ENCODE results near the gene APCS. TPM values are rescaled to one million over a fixed set of nuclear protein-coding genes. Genes with fewer than 3 reads are reported as not detected.

APCS gene
- total and polyA plus RNA-seq, 2 of the 13 experiments (the other 11 are each of a cell fraction or from before 2014, with no cell fraction given), result not detected

DNA sequence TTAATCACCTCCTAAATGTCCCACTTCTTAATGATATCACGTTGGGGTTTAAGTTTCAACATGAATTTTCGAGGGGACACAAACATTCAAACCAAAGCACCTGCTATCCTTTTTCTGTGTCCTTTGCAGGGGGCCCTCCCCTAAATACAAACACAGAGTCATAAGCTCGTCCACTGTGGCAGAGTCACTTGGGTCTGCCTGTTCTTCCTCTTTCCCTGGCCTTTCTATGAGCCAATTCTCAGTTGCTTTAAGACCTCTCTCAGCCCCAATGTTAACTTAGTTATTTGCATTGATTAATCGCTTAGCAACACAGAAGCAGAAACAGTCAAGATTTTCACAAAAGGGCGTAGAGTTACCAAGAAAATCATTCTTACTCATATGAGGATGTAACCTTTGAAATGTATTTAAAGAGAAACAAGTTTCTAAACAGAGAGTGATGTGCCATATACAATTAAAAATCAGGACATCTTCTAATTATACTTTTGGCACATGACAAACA is 14.9 kb downstream of the APCS start:
- in situ Hi-C loops (cut with HindIII; ENCODE audit: extremely low pct_ligation_motif_present, low pct_unique_long_range_greater_than_20kb) (no loop called here), intact Hi-C loops (cut with micrococcal nuclease; ENCODE audit: unreplicated experiment) (loop anchor here (10.0 kb wide), 1 partner anchor 478 kb away; no protein-coding TSS in a partner anchor)
- Histone ChIP-seq H2AFZ (ENCODE audit: low read length) (no peak overlapping the region), H3K36me3 (replicated peaks in 1 of 2; ENCODE audit: control insufficient read depth in 1 of 2, insufficient read depth in 2 of 2, low read length in 2 of 2) (no peaks in the 10 kb centered on the region), H3K9me3 (ENCODE audit: low read length) (peaks cover 32% of the 10 kb centered on the region; the same call in 1 of the 2 replicates), H3K9ac (ENCODE audit: insufficient read depth, low read depth, low read length) (no peak overlapping the region), H4K20me1 (ENCODE audit: insufficient read depth, low read length) (no peaks in the 10 kb centered on the region), H3K4me2 (ENCODE audit: low read depth, low read length) (no peak overlapping the region), H3K27me3 (ENCODE audit: control insufficient read depth in 1 of 2, insufficient read depth in 2 of 2, low read length in 2 of 2) (no peaks in the 10 kb centered on the region), H3K4me1 (ENCODE audit: insufficient read depth, low read length) (no peaks in the 10 kb centered on the region), H3K79me2 (ENCODE audit: insufficient read depth, low read length) (no peaks in the 10 kb centered on the region), H3K4me3 (replicated peaks in 1 of 3; ENCODE audit: insufficient read depth in 1 of 3, low read depth in 2 of 3, low read length in 3 of 3) (no peak overlapping the region), H3K27ac (ENCODE audit: extremely low read length, insufficient read depth, low read length) (no peak overlapping the region)
- ChIA-PET CTCF (ENCODE audit: low intra/inter-chr PET ratio, low total read pairs) (no interaction called here), POLR2A (no interaction called here)
- no peak for FAIRE-seq
- no TSS peak for BruUV-seq (replicated peaks)
- 8% methylated on average over 5 of the region's 5 CpGs for WGBS (ENCODE audit: low lambda C conversion rate)
- no peak for DNase-seq (ENCODE audit: low spot score)
- ATAC-seq, result no peak
- TF ChIP-seq HDAC2 (CRISPR knock-in tag; IDR thresholded peaks at IDR 0.05) (no peak), ZNF775 (CRISPR knock-in tag; IDR thresholded peaks at IDR 0.05; ENCODE audit: borderline replicate concordance) (no peak), CBX2 (IDR thresholded peaks at IDR 0.05; ENCODE audit: low read depth, low read length) (no peak), CBX2 (CRISPR knock-in tag; IDR thresholded peaks at IDR 0.05; ENCODE audit: low read depth) (no peak), ZBTB7A (CRISPR knock-in tag; IDR thresholded peaks at IDR 0.05) (no peak), TBX2 (CRISPR knock-in tag; IDR thresholded peaks at IDR 0.05; ENCODE audit: borderline replicate concordance) (no peak), MBD4 (IDR thresholded peaks at IDR 0.05; ENCODE audit: borderline replicate concordance, low read length) (no peak), ZNF747 (CRISPR knock-in tag; IDR thresholded peaks at IDR 0.05; ENCODE audit: borderline replicate concordance) (no peak), ARNT2 (CRISPR knock-in tag; IDR thresholded peaks at IDR 0.05; ENCODE audit: low read depth) (no peak), CHD2 (IDR thresholded peaks at IDR 0.05; ENCODE audit: low read depth, low read length) (no peak), ZNF841 (CRISPR knock-in tag; IDR thresholded peaks at IDR 0.05; ENCODE audit: borderline replicate concordance) (no peak)
- TF ChIP-seq, protein P1, sequence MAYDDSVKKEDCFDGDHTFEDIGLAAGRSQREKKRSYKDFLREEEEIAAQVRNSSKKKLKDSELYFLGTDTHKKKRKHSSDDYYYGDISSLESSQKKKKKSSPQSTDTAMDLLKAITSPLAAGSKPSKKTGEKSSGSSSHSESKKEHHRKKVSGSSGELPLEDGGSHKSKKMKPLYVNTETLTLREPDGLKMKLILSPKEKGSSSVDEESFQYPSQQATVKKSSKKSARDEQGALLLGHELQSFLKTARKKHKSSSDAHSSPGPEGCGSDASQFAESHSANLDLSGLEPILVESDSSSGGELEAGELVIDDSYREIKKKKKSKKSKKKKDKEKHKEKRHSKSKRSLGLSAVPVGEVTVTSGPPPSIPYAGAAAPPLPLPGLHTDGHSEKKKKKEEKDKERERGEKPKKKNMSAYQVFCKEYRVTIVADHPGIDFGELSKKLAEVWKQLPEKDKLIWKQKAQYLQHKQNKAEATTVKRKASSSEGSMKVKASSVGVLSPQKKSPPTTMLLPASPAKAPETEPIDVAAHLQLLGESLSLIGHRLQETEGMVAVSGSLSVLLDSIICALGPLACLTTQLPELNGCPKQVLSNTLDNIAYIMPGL (CRISPR knock-in tag; IDR thresholded peaks at IDR 0.05; ENCODE audit: borderline replicate concordance in 1 of 2, low read depth in 1 of 2), result no peak
- TF ChIP-seq, protein P2, sequence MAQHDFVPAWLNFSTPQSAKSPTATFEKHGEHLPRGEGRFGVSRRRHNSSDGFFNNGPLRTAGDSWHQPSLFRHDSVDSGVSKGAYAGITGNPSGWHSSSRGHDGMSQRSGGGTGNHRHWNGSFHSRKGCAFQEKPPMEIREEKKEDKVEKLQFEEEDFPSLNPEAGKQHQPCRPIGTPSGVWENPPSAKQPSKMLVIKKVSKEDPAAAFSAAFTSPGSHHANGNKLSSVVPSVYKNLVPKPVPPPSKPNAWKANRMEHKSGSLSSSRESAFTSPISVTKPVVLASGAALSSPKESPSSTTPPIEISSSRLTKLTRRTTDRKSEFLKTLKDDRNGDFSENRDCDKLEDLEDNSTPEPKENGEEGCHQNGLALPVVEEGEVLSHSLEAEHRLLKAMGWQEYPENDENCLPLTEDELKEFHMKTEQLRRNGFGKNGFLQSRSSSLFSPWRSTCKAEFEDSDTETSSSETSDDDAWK (CRISPR knock-in tag; IDR thresholded peaks at IDR 0.05), result no peak
- TF ChIP-seq, protein P3, sequence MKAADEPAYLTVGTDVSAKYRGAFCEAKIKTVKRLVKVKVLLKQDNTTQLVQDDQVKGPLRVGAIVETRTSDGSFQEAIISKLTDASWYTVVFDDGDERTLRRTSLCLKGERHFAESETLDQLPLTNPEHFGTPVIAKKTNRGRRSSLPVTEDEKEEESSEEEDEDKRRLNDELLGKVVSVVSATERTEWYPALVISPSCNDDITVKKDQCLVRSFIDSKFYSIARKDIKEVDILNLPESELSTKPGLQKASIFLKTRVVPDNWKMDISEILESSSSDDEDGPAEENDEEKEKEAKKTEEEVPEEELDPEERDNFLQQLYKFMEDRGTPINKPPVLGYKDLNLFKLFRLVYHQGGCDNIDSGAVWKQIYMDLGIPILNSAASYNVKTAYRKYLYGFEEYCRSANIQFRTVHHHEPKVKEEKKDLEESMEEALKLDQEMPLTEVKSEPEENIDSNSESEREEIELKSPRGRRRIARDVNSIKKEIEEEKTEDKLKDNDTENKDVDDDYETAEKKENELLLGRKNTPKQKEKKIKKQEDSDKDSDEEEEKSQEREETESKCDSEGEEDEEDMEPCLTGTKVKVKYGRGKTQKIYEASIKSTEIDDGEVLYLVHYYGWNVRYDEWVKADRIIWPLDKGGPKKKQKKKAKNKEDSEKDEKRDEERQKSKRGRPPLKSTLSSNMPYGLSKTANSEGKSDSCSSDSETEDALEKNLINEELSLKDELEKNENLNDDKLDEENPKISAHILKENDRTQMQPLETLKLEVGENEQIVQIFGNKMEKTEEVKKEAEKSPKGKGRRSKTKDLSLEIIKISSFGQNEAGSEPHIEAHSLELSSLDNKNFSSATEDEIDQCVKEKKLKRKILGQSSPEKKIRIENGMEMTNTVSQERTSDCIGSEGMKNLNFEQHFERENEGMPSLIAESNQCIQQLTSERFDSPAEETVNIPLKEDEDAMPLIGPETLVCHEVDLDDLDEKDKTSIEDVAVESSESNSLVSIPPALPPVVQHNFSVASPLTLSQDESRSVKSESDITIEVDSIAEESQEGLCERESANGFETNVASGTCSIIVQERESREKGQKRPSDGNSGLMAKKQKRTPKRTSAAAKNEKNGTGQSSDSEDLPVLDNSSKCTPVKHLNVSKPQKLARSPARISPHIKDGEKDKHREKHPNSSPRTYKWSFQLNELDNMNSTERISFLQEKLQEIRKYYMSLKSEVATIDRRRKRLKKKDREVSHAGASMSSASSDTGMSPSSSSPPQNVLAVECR (CRISPR knock-in tag; IDR thresholded peaks at IDR 0.05; ENCODE audit: borderline replicate concordance), result no peak
- TF ChIP-seq, protein P4, sequence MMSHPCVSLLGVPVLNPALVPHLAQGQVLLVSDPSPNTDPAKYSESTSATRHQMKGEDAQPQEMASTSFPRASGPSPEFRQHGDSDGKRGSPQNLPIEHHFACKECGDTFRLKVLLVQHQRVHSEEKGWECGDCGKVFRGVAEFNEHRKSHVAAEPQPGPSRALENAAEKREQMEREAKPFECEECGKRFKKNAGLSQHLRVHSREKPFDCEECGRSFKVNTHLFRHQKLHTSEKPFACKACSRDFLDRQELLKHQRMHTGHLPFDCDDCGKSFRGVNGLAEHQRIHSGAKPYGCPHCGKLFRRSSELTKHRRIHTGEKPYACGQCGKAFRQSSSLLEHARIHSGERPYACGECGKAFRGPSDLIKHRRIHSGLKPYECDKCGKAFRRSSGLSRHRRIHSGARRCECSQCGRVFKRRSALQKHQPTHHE (CRISPR knock-in tag; IDR thresholded peaks at IDR 0.05; ENCODE audit: borderline replicate concordance), result no peak

Measured in HepG2 (cell line).